ENCODE results near the gene NISCH.

NISCH gene

GRCh38 chr3:52431459-52432223 lies 23.8 kb upstream of the NISCH start:
- no peak overlapping the region for H3K4me3 Mint-ChIP-seq
- no peak overlapping the region for H3K27ac Mint-ChIP-seq
- no peak for DNase-seq
- no peak for ATAC-seq
- H3K9me3 Mint-ChIP-seq: no peaks in the 10 kb centered on the region
- no peaks in the 10 kb centered on the region for H3K27me3 Mint-ChIP-seq
- H3K4me1 Mint-ChIP-seq: no peaks in the 10 kb centered on the region
- no peaks in the 10 kb centered on the region for H3K36me3 Mint-ChIP-seq (ENCODE audit: low read depth)

GRCh38 chr3:52432225-52432624 lies 23.2 kb upstream of the NISCH start:
- ATAC-seq (no peak), DNase-seq (no peak)
- Mint-ChIP-seq H3K27ac (no peak overlapping the region), H3K9me3 (no peaks in the 10 kb centered on the region), H3K36me3 (ENCODE audit: low read depth) (no peaks in the 10 kb centered on the region), H3K27me3 (no peaks in the 10 kb centered on the region), H3K4me1 (no peaks in the 10 kb centered on the region), H3K4me3 (no peak overlapping the region)

GRCh38 chr3:52432691-52433141 lies 22.7 kb upstream of the NISCH start:
- no peaks in the 10 kb centered on the region for H3K9me3 Mint-ChIP-seq
- ATAC-seq: no peak
- no peak for DNase-seq
- no peaks in the 10 kb centered on the region for H3K36me3 Mint-ChIP-seq (ENCODE audit: low read depth)
- H3K27me3 Mint-ChIP-seq: no peaks in the 10 kb centered on the region
- no peaks in the 10 kb centered on the region for H3K4me1 Mint-ChIP-seq
- H3K4me3 Mint-ChIP-seq: no peak overlapping the region
- H3K27ac Mint-ChIP-seq: no peak overlapping the region

- DNase-seq (no peak), ATAC-seq (no peak)
These were observed 21.9 kb upstream of the NISCH start for GRCh38 chr3:52433328-52433995.

GRCh38 chr3:52433996-52434479 lies 21.4 kb upstream of the NISCH start:
- no peaks in the 10 kb centered on the region for H3K9me3 Mint-ChIP-seq
- ATAC-seq: no peak
- H3K4me1 Mint-ChIP-seq: no peaks in the 10 kb centered on the region
- no peaks in the 10 kb centered on the region for H3K36me3 Mint-ChIP-seq (ENCODE audit: low read depth)
- H3K27me3 Mint-ChIP-seq: no peaks in the 10 kb centered on the region
- no peak overlapping the region for H3K27ac Mint-ChIP-seq
- H3K4me3 Mint-ChIP-seq: no peak overlapping the region
- DNase-seq: no peak

More at GRCh38 chr3:52433328-52433995, 21.9 kb upstream of the NISCH start:
- Mint-ChIP-seq H3K36me3 (ENCODE audit: low read depth) (no peaks in the 10 kb centered on the region), H3K4me3 (no peak overlapping the region), H3K27ac (no peak overlapping the region), H3K27me3 (no peaks in the 10 kb centered on the region), H3K9me3 (no peaks in the 10 kb centered on the region), H3K4me1 (no peaks in the 10 kb centered on the region)

- Mint-ChIP-seq H3K9me3 (no peaks in the 10 kb centered on the region), H3K4me1 (no peaks in the 10 kb centered on the region), H3K27ac (no peak overlapping the region), H3K36me3 (ENCODE audit: low read depth) (no peaks in the 10 kb centered on the region), H3K4me3 (no peak overlapping the region), H3K27me3 (no peaks in the 10 kb centered on the region)
- ATAC-seq (no peak), DNase-seq (no peak)
These were observed 20.8 kb upstream of the NISCH start for GRCh38 chr3:52434491-52435115.

- no peak for ATAC-seq
- no peak for DNase-seq
- no peaks in the 10 kb centered on the region for H3K36me3 Mint-ChIP-seq (ENCODE audit: low read depth)
- no peaks in the 10 kb centered on the region for H3K9me3 Mint-ChIP-seq
- H3K4me3 Mint-ChIP-seq: no peak overlapping the region
- H3K4me1 Mint-ChIP-seq: no peaks in the 10 kb centered on the region
- H3K27me3 Mint-ChIP-seq: no peaks in the 10 kb centered on the region
- no peak overlapping the region for H3K27ac Mint-ChIP-seq
These were observed 19.9 kb upstream of the NISCH start for GRCh38 chr3:52435246-52436101.

- H3K4me3 Mint-ChIP-seq: no peak overlapping the region
- H3K36me3 Mint-ChIP-seq (ENCODE audit: low read depth): no peaks in the 10 kb centered on the region
- H3K27me3 Mint-ChIP-seq: no peaks in the 10 kb centered on the region
- DNase-seq (no peak), ATAC-seq (no peak)
- H3K27ac Mint-ChIP-seq: no peak overlapping the region
- H3K9me3 Mint-ChIP-seq: no peaks in the 10 kb centered on the region
- no peaks in the 10 kb centered on the region for H3K4me1 Mint-ChIP-seq
These were observed 18.8 kb upstream of the NISCH start for GRCh38 chr3:52436500-52437149.

- ATAC-seq (no peak), DNase-seq (no peak)
- no peak overlapping the region for H3K27ac Mint-ChIP-seq
- H3K9me3 Mint-ChIP-seq: no peaks in the 10 kb centered on the region
- no peaks in the 10 kb centered on the region for H3K27me3 Mint-ChIP-seq
- H3K36me3 Mint-ChIP-seq (ENCODE audit: low read depth): no peaks in the 10 kb centered on the region
- H3K4me3 Mint-ChIP-seq: no peak overlapping the region
- no peaks in the 10 kb centered on the region for H3K4me1 Mint-ChIP-seq
These were observed 17.9 kb upstream of the NISCH start for GRCh38 chr3:52437326-52438103.

- H3K4me1 Mint-ChIP-seq: no peaks in the 10 kb centered on the region
- H3K27ac Mint-ChIP-seq: no peak overlapping the region
- no peaks in the 10 kb centered on the region for H3K36me3 Mint-ChIP-seq (ENCODE audit: low read depth)
- H3K4me3 Mint-ChIP-seq: no peak overlapping the region
- no peaks in the 10 kb centered on the region for H3K27me3 Mint-ChIP-seq
- ATAC-seq (no peak), DNase-seq (no peak)
- H3K9me3 Mint-ChIP-seq: no peaks in the 10 kb centered on the region
These were observed 17.4 kb upstream of the NISCH start for GRCh38 chr3:52438104-52438376.

- no peaks in the 10 kb centered on the region for H3K27me3 Mint-ChIP-seq
- no peak for ATAC-seq
- H3K4me3 Mint-ChIP-seq: no peak overlapping the region
- H3K9me3 Mint-ChIP-seq: no peaks in the 10 kb centered on the region
- H3K27ac Mint-ChIP-seq: no peak overlapping the region
- no peak for DNase-seq
- no peaks in the 10 kb centered on the region for H3K36me3 Mint-ChIP-seq (ENCODE audit: low read depth)
- H3K4me1 Mint-ChIP-seq: no peaks in the 10 kb centered on the region
These were observed 16.6 kb upstream of the NISCH start for GRCh38 chr3:52438579-52439425.

GRCh38 chr3:52439426-52440248 lies 15.8 kb upstream of the NISCH start:
- no peak for ATAC-seq
- no peaks in the 10 kb centered on the region for H3K36me3 Mint-ChIP-seq (ENCODE audit: low read depth)
- no peaks in the 10 kb centered on the region for H3K9me3 Mint-ChIP-seq
- peaks cover 4% of the 10 kb centered on the region for H3K4me1 Mint-ChIP-seq
- H3K27me3 Mint-ChIP-seq: no peaks in the 10 kb centered on the region
- H3K27ac Mint-ChIP-seq: no peak overlapping the region
- no peak overlapping the region for H3K4me3 Mint-ChIP-seq
- no peak for DNase-seq
